GM18517 (cell line): ENCODE data around the gene SSBP2.
"Not testable (repeated sequence)": the region's sequence is repeated elsewhere in the genome, so short reads cannot be mapped to it uniquely, and the experiment has no call there.

Experiments used
- ATAC-seq: cut with Tn5 transposase; IDR thresholded peaks from one replicate; pipeline ENCODE4 v1.9.1; 2021; ENCODE audit warnings: mild to moderate bottlenecking, moderate library complexity; ENCODE audit not compliant: unreplicated experiment

The SSBP2 gene

DNA sequence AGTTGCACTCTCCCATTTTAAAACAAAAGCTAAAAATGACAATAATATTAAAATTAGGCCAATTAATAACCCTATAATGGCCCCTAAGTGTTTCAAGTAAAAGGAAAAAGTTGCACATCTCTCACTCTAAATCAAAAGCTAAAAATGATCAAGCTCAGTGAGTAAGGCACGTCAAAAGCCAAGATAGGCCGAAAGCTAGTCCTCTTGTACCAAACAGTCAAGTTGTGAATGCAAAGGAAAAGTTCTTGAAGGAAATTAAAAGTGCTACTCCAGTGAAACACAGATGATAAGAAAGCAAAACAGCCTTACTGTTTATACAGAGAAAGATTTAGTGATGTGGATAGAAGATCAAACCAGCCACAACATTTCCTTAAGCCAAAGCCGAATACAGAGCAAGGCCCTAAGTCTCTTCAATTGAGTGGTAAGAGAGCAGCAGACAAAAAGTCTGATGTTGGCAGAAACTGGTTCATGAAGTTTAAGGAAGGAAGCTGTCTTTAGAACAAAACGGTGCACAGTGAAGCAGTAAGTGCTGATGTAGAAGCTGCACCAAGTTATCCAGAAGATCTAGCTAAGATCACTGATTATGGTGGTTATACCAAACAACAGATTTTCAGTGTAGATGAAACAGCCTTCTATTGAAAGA is 212.9 kb downstream of the SSBP2 start:
- no peak for ATAC-seq

DNA sequence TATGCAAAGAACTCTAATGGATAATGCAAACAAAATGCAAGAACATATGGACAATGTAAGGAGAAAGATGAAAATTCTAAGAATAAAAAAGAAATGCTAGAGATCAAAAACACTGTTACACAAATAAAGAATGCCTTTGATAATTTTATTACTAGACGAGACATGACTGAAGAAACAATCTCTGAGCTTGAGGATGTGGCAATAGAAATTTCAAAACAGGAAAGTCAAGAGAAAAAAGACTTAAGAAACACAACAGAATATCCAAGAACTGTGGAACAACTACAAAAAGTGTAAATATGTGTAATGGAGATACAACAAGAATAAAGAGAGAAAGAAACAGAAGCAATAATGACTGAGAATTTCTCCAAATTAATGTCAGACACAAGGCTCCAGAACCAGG is 216.5 kb downstream of the SSBP2 start:
- ATAC-seq = no peak

DNA sequence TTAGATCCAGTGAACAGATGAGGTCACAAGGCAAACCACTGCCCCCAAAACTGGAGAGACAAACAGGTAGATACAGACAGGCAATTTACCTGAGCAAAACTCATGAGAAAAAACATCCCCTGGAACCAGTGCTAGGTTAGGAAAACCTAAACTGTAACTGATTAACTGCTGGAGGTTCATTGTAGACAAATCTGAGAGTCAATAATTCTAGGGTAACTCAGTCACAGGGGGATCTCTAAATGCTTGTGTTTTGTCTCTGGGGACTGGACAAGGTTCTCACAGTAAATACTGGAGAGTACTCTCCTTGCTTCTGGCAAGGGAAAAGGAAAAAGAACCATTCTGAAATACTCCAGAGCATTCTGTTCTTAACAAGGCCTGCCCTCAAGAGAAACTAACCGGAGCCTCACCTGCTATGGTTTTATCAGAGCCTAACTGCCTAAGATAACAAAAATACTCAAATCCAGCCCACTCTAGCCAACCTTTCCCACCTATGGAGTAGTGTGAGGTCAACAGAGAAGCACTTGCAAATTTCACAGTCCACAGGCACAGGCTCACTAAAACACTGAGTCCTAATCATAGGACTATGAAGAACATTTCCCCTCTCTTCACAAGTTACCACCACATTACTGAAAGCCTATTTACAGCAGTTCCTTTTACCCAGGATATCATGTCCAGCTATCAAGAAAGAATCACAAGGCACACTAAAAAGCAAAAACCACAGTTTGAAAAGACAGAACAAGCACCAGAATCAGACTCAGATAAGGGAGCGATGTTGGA is 217.1 kb downstream of the SSBP2 start:
- no peak for ATAC-seq

DNA sequence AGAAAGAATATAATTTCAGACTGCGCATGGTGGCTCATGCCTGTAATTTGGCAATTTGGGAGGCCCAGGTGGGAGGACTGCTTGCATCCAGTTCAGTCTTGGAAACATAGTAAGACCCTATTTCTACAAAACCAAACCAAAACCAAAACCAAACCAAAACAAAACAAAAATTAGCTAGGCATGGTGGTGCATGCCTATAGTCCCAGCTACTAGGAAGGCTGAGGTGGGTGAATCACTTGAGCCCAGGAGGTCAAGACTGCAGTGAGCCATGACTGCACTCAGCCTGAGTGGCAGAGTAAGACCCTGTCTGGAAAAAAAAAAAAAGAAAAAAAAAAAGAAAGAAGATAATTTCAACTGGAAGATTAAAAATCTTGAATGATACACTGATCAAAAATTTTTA is 220.0 kb downstream of the SSBP2 start:
- no peak for ATAC-seq

DNA sequence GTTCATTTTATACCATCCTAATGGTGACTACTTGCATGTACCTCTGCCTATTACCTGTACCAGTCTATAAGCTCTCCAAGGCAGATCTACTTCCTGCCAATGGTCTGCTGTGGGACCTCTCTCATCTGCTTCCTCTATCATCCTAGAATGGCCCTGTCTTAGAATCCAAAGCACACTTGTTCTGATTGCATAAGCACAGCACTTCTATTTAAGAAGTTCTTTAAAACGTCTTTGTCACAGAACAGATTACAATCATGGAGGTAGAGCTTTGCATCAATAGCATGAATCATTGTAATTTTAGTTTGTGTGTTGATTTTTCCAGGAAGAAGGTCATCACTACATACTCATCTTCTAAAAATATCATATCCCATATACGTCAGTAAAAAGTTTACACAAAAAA is 225.2 kb downstream of the SSBP2 start:
- ATAC-seq = no peak

DNA sequence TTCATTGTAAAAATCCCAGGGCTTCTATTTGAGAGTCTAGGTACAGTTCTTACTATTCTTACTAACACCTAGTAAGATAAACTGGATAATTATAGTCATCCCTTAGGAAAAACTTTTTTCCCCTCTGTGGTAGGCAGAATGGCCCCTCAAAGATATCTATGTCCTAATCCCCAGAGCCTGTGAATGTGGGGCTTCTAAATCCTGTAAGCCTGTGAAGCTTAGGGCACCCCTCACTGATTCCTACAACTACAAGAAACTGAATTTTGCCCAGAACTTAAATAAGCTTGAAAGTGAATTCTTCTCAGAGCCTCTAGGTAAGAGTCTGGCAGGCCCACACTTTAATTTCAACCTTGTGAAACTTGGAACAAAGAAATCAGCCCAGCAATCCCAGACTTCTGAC is 226.9 kb downstream of the SSBP2 start:
- ATAC-seq = no peak

DNA sequence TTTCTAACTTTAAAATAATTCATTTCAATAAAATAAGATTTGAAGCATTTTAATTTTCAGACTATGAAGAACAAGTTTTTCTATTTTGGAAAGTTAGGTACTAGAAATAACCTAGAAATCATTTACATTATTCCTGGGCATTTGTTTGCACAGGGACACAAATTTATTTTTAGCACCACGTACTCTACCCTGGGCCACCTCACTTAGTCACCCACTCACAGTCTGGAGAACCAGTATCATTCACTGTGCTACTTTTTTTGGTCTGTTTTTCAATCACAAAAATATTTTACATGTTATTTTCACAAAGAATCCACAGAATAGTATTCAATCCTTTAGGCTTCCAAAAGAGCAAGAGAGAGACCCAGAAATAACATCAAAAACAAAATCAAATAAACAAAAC is 228.3 kb downstream of the SSBP2 start:
- ATAC-seq = no peak

DNA sequence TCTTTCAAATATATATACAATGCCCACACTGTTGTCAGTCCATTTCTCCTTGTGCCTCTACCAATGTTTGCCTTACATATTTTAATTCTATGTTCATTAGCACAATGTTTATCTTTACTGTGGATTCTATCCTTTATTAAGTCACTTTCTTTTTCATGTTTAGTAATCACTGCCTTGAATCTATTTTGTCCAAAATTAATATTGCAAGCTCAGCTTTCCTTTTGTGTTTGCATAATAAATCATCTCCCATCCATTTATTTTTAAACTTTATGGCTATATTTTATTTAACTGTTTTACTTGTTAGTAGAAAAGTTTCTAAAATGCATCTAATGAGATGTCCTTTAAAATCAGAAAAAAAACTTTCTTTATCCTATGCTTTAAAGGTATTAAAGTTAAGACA is 230.1 kb downstream of the SSBP2 start:
- no peak for ATAC-seq

DNA sequence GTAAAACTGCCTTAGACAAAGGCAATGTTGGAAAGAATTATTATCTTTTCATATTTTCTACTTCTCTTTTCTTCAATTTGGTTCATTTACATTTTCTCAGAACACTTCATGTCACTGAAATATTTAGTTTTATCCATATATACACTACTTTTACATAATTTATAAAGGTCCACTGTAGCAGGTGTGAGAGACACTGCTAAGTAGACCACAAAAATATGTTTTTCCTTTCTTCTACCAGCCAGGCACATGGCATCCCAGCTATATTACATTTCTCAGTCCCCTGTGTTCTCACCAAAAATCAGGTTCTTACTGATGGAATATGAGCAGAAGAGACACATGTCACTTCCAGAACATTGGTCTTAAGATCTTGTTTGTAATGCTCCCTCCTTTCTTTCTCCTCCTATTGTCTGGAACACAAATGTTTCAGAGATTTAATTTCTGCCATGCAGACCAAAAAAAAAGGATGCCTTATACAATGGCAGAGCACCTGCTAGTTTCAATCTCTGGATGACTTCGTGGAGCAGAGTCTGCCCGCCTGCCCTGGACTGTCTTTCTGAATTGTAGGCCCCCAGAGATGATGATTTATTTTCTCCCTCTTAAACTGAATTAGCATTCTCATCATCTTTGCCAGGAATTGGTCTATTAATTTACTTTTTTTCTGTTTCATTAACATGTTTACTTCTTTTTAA is 231.5 kb downstream of the SSBP2 start:
- no peak for ATAC-seq

DNA sequence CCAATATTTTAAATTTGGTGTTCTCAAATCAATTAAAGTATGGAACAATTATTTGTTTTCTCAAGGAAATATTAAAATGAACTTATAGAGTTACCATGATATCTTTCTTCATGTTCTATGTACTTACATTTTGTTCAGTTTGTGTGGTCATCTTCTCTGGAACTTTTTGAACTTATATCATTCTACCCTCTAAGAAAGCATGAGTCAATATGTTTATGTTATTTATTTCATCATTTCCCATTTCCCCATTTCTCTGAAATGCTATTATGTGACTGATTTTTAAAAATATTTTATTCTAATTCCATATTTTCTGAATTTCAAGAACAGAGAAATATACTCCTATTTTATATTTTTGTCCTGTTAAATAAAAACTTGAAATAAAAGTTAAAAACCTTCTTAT is 233.4 kb downstream of the SSBP2 start:
- no peak for ATAC-seq

DNA sequence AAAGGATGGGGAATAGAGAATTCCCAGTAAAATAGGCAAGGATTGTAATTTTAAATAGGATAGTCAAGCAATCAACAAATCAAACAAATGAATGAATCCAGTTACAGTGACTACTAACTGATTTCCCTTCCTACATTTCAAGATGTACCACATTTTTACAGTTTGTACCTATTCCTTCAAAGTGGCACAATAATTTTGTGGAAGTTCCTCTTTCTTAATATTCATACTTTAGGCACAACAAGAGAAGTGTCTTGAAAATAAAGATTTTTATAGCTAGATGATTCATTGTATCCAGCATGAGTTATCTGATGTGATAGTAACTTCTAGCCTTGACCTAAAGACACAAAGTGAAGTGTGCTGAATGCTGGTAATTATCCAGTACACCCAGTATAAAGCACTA is 234.8 kb downstream of the SSBP2 start:
- no peak for ATAC-seq

DNA sequence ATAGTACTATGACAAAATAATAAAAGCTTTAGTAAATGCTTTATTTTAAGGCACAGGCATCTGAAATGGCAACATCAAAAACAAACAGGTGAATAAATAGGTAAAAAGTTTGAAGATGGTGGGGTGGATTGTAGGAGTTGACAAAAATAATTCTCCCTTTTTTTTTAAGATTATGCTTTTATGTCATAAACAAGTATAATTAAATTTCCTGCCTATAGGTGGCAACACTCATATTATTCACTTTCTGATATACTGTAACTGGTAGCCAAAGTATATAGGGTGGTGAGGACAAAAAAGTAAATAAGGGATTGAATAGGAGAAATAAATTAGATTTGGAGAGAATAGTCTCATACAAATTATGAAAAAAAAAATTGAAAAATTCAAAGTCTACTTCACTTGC is 236.9 kb downstream of the SSBP2 start:
- ATAC-seq = no peak

DNA sequence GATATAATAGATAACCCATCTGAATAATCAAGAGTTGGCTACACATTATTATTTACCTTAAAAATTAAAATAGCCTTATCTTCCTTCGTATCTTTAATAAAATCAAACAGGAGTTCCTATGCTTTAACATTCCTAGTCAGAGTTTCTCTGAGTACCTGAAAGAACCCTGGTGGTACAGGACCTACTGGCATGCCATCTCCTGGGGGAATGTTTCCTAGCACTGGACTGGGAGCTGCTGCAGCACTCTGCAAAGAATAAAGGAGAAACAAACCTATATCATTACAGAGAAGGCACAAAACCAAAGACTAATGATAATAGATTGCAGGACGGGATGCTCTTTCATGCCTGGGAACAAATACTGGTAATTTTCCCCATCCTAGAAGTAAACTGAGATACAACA is 237.4 kb downstream of the SSBP2 start:
- no peak for ATAC-seq

DNA sequence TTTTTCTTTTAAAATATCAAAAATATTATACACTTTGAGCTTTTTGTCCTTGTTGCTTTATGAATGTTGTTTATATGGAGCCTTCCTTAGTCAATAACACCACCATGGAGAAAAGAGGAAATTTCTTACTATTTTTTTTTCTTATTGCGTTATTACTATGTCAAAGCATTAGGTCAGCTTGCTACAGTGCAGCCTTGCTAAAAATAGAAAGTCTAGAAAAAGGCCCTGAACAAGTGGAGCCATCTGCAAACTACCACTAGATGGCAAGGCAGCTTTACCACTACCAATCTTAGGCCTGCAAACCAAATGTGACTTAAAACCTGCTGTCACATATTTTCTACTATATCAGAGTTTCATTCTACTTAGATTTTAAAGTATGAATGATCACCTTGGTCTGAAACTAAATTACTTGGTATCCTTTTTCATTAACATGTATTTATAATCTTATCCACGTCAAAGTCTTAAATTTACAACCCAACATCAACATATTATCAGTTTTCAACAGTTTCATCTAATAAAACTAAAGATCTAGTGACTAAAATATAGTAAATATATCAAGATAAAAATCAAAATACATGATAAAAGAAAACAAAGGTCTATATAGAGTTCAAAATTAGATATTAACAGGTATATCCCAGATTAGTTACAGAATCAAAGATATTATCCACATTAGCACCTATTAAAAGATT is 243.9 kb downstream of the SSBP2 start:
- ATAC-seq = peak; percentile 98

DNA sequence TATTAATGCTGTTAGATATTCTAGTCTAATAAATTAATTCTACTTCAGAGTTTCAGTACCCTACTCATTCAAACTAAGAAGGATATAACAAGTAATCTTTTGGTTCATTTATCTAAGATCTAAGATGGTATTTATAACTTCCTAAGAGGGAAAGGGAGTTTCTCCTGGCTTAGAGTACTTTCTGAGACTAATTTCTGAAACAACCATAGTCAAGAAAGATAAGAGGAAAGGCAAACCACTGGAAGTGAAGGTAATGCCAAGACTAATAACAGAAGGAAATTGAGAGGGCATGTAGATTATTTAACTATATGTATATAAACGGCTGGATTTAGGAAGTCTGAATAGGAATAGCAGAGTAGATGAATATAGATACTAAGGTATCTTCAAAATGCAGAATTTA is 244.5 kb downstream of the SSBP2 start:
- no peak for ATAC-seq

DNA sequence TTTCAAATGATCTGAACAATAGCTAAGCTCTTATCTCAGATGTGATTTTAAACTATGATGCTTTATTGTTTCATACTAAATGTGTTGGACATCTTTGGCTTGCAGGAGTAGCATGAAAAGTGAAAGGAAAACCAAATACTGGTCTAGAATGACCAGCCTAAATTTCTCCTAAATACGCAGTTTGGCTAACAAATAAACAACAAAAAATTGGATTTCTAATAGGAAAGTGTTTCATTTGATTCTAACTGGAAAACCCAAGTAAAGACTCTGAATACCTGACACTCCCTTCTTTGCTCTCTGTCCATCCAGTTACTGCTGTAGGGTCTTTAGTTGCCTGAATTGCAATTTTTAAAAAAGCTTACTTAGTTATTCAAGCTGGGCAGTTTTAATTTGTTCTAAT is 245.2 kb downstream of the SSBP2 start:
- ATAC-seq = no peak

DNA sequence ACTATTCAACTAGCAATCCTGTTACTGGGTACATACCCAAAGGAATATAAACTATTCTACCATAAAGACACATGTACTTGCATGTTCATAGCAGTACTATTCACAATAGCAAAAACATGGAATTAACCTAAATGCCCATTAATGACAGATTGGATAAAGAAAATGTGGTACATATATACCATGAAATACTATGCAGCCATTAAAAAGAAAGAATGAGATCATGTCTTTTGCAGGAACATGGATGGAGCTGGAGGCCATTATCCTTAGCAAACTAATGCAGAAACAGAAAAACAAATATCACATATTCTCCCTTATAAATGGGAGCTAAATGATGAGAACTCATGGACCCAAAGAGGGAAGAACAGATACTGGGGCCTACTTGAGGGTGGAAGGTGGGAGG is 247.3 kb downstream of the SSBP2 start:
- not testable (repeated sequence) for ATAC-seq

DNA sequence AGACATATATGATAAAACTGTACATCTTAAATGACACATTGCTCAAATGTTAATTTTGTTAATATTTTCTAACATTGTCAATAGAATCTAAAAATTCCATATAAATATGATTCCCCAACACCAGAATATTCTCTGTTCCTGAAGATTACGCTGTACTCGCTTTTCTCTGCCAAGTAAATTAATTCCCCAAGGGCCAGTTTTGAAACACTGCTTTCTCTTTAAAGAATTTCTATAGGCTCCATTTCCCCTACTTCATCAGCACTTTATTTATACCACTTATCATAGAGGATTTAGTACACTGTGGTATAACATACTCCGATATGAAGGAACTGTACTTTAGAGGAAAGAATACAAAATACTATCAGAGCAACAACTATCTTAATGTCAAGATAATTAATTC is 255.6 kb downstream of the SSBP2 start:
- no peak for ATAC-seq

DNA sequence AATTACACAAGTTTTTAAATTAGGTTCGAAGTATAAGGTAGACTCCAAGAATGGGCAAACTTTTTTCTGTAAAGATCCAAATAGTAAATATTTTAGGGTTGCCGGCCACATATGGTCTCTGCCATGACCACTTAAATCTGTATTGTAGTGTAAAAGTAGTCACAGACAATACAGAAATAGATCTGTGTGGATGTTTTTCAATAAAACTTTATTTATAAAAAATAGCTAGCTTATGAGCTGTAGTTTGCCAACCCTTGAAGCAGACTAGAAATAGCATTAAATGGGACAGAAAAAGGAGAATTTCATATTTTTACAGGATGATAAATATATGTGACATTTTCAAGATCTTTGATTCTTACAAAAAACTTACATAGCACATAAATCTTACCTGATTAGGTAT is 262.0 kb downstream of the SSBP2 start:
- no peak for ATAC-seq

DNA sequence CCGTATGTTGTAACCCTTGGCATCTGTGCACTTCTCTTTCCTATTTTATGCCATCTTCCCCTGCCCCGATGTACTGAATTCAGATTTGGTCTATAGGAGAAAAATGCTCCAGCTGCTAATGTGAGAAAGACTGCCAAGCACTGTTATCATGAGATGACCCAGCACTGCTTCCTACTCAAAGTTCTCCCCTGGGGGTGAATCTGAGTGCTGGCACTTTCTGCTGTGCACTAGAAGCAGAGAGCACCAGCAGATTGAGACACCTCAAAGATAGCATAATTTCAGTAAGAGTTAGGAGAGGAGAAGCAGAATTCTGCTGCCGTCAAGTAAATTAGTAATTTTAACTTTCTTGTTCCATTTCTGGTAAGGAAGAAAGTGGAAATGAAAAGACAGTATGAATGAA is 264.2 kb downstream of the SSBP2 start:
- ATAC-seq = no peak

DNA sequence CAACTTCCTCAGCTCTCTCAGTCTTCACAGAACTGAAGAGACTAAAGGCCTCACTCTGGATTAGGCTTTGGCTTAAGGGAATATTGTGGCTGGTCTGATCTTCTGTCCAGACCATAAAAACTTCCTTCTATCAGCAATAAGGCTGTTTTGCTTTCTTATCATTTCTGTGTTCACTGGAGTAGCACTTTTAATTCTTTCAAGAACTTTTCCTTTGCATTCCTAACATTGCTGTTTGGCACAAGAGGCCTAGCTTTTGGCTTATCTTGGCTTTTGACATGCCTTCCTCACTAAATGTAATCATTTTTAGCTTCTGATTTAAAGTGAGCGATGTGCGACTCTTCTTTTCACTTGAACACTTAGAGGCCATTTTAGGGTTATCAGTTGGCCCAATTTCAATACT is 268.3 kb downstream of the SSBP2 start:
- ATAC-seq = no peak

DNA sequence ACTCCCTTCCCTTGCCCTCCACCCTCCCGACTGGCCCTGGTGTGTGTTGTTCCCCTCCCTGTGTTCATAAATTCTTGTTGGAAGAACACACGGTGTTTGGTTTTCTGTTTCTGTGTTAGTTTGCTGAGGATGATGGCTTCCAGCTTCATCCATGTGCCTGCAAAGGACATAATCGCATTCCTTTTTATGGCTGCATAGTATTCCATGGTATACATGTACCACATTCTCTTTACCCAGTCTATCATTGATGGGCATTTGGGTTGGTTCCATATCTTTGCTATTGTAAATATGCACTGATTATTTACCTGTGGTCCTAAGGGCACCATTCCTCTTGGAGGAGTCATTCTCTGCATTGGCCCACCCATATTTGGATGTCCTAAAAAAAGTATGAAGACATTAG is 277.5 kb downstream of the SSBP2 start:
- ATAC-seq = not testable (repeated sequence)
